ENCODE data around the gene TMEM163.
"Not testable (repeated sequence)": the region's sequence is repeated elsewhere in the genome, so short reads cannot be mapped to it uniquely, and the experiment has no call there.

Gene TMEM163

GRCh38 chr2:134623046-134623445 lies 95.8 kb downstream of the TMEM163 start:
- TF ChIP-seq CTCF (IDR thresholded peaks at IDR 0.05; ENCODE audit: low read depth, low read length) = no peak
- in situ Hi-C loops (cut with HindIII; ENCODE audit: low sequenced_read_pairs) = no loop called here
- no peak overlapping the region for H3K4me3 ChIP-seq (ENCODE audit: low read depth, low read length)
- no peak for DNase-seq (ENCODE audit: low read depth, low spot score)

- H3K4me3 ChIP-seq (ENCODE audit: low read depth, low read length) = no peak overlapping the region
- DNase-seq (ENCODE audit: low read depth, low spot score) = peak; percentile 2
- in situ Hi-C loops (cut with HindIII; ENCODE audit: low sequenced_read_pairs) = no loop called here
- TF ChIP-seq CTCF (IDR thresholded peaks at IDR 0.05; ENCODE audit: low read depth, low read length) = no peak
Measured at GRCh38 chr2:134621939-134622705, 96.7 kb downstream of the TMEM163 start.

DNA sequence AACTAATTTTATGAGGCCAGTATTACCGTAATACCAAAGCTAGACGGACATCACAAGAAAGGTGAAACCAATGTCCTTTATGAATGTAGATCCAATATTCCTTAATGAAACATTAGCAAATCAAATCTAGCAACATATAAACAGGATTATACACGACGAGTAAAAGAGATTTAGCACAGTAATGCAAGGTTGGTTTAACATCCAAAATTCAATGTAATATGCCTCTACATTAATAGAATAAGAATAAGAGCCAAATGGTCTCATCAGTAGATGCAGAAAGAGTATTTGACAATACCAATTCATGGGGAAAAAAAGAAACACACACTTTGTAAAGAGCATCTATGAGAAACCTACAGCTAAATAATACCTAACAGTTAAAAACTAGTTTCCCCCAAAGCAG lies 99.5 kb downstream of the TMEM163 start:
- TF ChIP-seq CTCF (IDR thresholded peaks at IDR 0.05; ENCODE audit: low read depth, low read length) = no peak
- no peak for DNase-seq (ENCODE audit: low read depth, low spot score)
- no peak overlapping the region for H3K4me3 ChIP-seq (ENCODE audit: low read depth, low read length)
- in situ Hi-C loops (cut with HindIII; ENCODE audit: low sequenced_read_pairs) = no loop called here

- in situ Hi-C loops (cut with HindIII; ENCODE audit: low sequenced_read_pairs) = not testable (repeated sequence)
Measured at GRCh38 chr2:134615480-134615879, 103.3 kb downstream of the TMEM163 start.

DNA sequence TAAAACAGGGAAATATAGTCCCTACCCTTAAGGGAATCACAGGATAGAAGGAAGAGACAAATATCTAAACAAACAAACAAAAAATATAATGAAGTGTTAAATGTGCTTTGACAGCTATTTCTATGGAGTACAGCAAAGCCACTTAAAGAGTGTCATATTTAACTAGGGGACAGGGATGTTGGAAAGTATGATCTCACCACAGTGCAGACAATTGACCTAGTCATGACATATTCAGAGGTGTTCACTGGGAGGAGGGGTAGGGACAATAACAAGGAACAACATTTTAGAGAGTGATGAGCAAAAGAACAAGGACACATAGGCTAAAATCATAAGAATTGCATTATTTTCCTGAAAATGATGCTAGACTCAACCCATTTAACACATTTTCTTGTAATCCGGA lies 107.5 kb downstream of the TMEM163 start:
- in situ Hi-C loops (cut with HindIII; ENCODE audit: low sequenced_read_pairs) = no loop called here
- DNase-seq (ENCODE audit: low read depth, low spot score) = no peak
- no peak for TF ChIP-seq CTCF (IDR thresholded peaks at IDR 0.05; ENCODE audit: low read depth, low read length)
- no peak overlapping the region for H3K4me3 ChIP-seq (ENCODE audit: low read depth, low read length)

More at GRCh38 chr2:134615480-134615879, 103.3 kb downstream of the TMEM163 start:
- DNase-seq (ENCODE audit: low read depth, low spot score); H3K4me3 ChIP-seq (ENCODE audit: low read depth, low read length): not testable (repeated sequence)

DNA sequence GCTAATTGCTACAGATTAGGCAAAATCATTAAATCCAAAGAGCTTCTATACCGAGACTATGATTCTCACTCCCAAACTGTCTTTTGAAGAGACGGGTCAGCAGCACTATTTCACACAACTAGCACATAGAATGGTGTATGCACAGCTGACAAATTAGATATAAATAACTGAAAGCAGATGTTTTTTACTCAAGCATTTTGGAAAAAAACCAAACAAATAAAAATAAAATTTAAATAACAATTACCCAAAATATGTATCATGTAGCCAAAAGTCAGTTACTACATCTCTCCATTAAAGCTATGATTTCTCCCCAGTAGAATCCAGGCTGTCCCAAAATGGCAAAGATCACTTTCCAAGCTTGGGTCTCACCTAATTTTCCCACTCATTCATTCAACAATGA lies 107.9 kb downstream of the TMEM163 start:
- TF ChIP-seq CTCF (IDR thresholded peaks at IDR 0.05; ENCODE audit: low read depth, low read length) = no peak
- no peak overlapping the region for H3K4me3 ChIP-seq (ENCODE audit: low read depth, low read length)
- no peak for DNase-seq (ENCODE audit: low read depth, low spot score)
- in situ Hi-C loops (cut with HindIII; ENCODE audit: low sequenced_read_pairs) = no loop called here

GRCh38 chr2:134609924-134610513 lies 108.8 kb downstream of the TMEM163 start:
- H3K4me3 ChIP-seq (ENCODE audit: low read depth, low read length) = no peak overlapping the region
- no peak for TF ChIP-seq CTCF (IDR thresholded peaks at IDR 0.05; ENCODE audit: low read depth, low read length)
- in situ Hi-C loops (cut with HindIII; ENCODE audit: low sequenced_read_pairs) = no loop called here
- DNase-seq (ENCODE audit: low read depth, low spot score) = no peak
